Measurements from ENCODE around the gene HS3ST6. TPM values are rescaled to one million over a fixed set of nuclear protein-coding genes. Genes with fewer than 3 reads are reported as not detected.
"Not testable (repeated sequence)": the region's sequence is repeated elsewhere in the genome, so short reads cannot be mapped to it uniquely, and the experiment has no call there.

The HS3ST6 gene
- total and polyA plus RNA-seq, 2 experiments from 2014 or later: 0.41 TPM; not detected in 1

- Histone ChIP-seq H3K9me2 (replicated peaks; ENCODE audit: insufficient read depth) (no peaks in the 10 kb centered on the region), H3K4me3 (no peak overlapping the region), H3K4me2 (no peak overlapping the region), H3K4me1 (ENCODE audit: insufficient read depth) (peaks cover 18% of the 10 kb centered on the region), H2AFZ (no peak overlapping the region), H3K79me2 (no peaks in the 10 kb centered on the region), H3K27me3 (peaks cover 38% of the 10 kb centered on the region), H3K27ac (no peak overlapping the region), H3K36me3 (replicated peaks; ENCODE audit: insufficient read depth, low read depth) (no peaks in the 10 kb centered on the region), H4K20me1 (ENCODE audit: insufficient read depth, poor library complexity, severe bottlenecking) (no peaks in the 10 kb centered on the region), H3K9me3 (ENCODE audit: low read depth) (no peaks in the 10 kb centered on the region)
- TF ChIP-seq, protein P1, sequence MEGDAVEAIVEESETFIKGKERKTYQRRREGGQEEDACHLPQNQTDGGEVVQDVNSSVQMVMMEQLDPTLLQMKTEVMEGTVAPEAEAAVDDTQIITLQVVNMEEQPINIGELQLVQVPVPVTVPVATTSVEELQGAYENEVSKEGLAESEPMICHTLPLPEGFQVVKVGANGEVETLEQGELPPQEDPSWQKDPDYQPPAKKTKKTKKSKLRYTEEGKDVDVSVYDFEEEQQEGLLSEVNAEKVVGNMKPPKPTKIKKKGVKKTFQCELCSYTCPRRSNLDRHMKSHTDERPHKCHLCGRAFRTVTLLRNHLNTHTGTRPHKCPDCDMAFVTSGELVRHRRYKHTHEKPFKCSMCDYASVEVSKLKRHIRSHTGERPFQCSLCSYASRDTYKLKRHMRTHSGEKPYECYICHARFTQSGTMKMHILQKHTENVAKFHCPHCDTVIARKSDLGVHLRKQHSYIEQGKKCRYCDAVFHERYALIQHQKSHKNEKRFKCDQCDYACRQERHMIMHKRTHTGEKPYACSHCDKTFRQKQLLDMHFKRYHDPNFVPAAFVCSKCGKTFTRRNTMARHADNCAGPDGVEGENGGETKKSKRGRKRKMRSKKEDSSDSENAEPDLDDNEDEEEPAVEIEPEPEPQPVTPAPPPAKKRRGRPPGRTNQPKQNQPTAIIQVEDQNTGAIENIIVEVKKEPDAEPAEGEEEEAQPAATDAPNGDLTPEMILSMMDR (IDR thresholded peaks at IDR 0.05; ENCODE audit: poor library complexity): no peak
- TF ChIP-seq EZH2phosphoT487 (IDR thresholded peaks at IDR 0.05; ENCODE audit: low read depth, severe bottlenecking, unreplicated experiment) (no peak), EZH2 (IDR thresholded peaks at IDR 0.05; ENCODE audit: borderline replicate concordance) (no peak)
- WGBS (ENCODE audit: low lambda C conversion rate, missing lambda C conversion rate): 83% methylated on average over 8 of the region's 8 CpGs
- no peak for DNase-seq (ENCODE audit: low spot score)
These were observed 4.1 kb upstream of the HS3ST6 start for GRCh38 chr16:1922357-1922756.

DNA sequence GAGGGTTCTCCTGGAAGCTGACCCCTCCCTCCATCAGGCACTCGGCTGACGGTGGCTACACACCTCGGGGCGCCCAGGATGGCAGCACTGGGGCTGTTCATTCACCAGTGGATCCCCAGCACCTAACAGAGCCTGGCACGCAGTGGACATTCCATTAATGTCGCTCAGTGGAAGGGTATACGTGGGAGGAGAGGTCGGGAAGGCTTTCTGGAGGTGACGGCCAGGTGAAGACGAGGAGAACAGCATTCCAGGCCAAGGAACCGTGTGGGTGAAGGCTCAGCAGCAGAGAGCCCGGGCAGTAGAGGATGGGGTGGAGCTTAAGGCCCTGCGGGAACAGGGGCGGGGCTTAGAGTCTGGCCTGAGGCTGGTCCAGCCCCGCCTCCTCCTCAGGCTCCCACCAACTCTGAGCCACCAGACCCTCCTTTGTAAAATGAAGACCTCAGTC is 2.5 kb upstream of the HS3ST6 start:
- Histone ChIP-seq H3K27me3 (peaks cover 53% of the 10 kb centered on the region), H3K9me2 (replicated peaks; ENCODE audit: insufficient read depth) (no peaks in the 10 kb centered on the region), H3K4me2 (no peak overlapping the region), H3K9me3 (ENCODE audit: low read depth) (no peaks in the 10 kb centered on the region), H3K79me2 (no peaks in the 10 kb centered on the region), H2AFZ (no peak overlapping the region), H3K36me3 (replicated peaks; ENCODE audit: insufficient read depth, low read depth) (no peaks in the 10 kb centered on the region), H4K20me1 (ENCODE audit: insufficient read depth, poor library complexity, severe bottlenecking) (no peaks in the 10 kb centered on the region), H3K4me3 (no peak overlapping the region), H3K4me1 (ENCODE audit: insufficient read depth) (peaks cover 18% of the 10 kb centered on the region), H3K27ac (no peak overlapping the region)
- TF ChIP-seq, protein P1 (IDR thresholded peaks at IDR 0.05; ENCODE audit: poor library complexity): no peak
- no peak for TF ChIP-seq EZH2 (IDR thresholded peaks at IDR 0.05; ENCODE audit: borderline replicate concordance)
- no peak for TF ChIP-seq EZH2phosphoT487 (IDR thresholded peaks at IDR 0.05; ENCODE audit: low read depth, severe bottlenecking, unreplicated experiment)
- WGBS (ENCODE audit: low lambda C conversion rate, missing lambda C conversion rate): 17% methylated on average over 15 of the region's 15 CpGs
- peak; percentile 68 for DNase-seq (ENCODE audit: low spot score)

- peaks cover 58% of the 10 kb centered on the region for H3K27me3 ChIP-seq
- 78% methylated on average over 15 of the region's 21 CpGs for WGBS (ENCODE audit: low lambda C conversion rate, missing lambda C conversion rate)
These were observed 1.9 kb upstream of the HS3ST6 start for GRCh38 chr16:1920122-1920521.

DNA sequence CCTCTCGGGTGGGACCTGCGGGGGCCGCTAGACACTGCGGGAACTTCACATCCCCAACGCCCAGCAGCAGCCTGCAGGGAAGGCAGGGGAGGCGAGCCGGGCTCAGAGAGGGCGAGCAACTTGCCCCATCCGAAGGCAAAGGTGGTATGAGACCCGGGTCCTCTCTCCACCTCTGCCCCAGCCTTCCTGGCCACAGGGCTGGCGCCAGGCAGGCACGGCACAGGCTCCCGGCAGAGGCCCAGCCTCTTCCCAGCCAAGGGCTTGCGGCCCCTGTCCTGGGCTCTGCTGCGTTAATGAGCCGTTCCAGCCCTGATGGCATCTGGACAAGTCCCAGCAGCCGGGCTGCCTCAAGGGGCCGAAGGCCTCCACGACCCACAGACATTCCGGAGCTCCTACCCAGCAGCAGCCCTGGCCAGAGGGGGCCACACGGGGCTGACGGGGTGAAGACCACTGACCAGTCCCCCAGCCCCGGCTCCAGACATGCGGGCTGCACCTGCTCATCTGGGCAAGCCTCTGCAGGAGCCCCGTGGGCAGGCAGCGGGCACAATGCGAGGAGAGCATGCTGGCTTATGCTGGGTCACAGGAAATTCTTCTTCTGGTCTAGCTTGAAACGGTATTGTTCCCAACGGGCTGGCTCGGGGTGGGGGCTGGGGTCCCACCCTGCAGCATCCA is 1.2 kb upstream of the HS3ST6 start:
- H3K4me2 ChIP-seq: no peak overlapping the region
- no peak overlapping the region for H3K27ac ChIP-seq
- no peak overlapping the region for H3K4me3 ChIP-seq
- WGBS (ENCODE audit: low lambda C conversion rate, missing lambda C conversion rate): 59% methylated on average over 26 of the region's 30 CpGs
- H3K79me2 ChIP-seq: no peaks in the 10 kb centered on the region
- TF ChIP-seq, protein P1 (IDR thresholded peaks at IDR 0.05; ENCODE audit: poor library complexity): no peak
- no peak for TF ChIP-seq EZH2phosphoT487 (IDR thresholded peaks at IDR 0.05; ENCODE audit: low read depth, severe bottlenecking, unreplicated experiment)
- TF ChIP-seq EZH2 (IDR thresholded peaks at IDR 0.05; ENCODE audit: borderline replicate concordance): no peak
- no peaks in the 10 kb centered on the region for H3K36me3 ChIP-seq (replicated peaks; ENCODE audit: insufficient read depth, low read depth)
- H3K9me3 ChIP-seq (ENCODE audit: low read depth): no peaks in the 10 kb centered on the region
- H2AFZ ChIP-seq: no peak overlapping the region
- no peak for DNase-seq (ENCODE audit: low spot score)
- peaks cover 18% of the 10 kb centered on the region for H3K4me1 ChIP-seq (ENCODE audit: insufficient read depth)
- peaks cover 65% of the 10 kb centered on the region for H3K27me3 ChIP-seq
- no peaks in the 10 kb centered on the region for H4K20me1 ChIP-seq (ENCODE audit: insufficient read depth, poor library complexity, severe bottlenecking)
- H3K9me2 ChIP-seq (replicated peaks; ENCODE audit: insufficient read depth): no peaks in the 10 kb centered on the region

More at GRCh38 chr16:1920122-1920521, 1.9 kb upstream of the HS3ST6 start:
- not testable (repeated sequence) for H3K79me2 ChIP-seq; H4K20me1 ChIP-seq (ENCODE audit: insufficient read depth, poor library complexity, severe bottlenecking); H2AFZ ChIP-seq; H3K4me3 ChIP-seq; H3K36me3 ChIP-seq (replicated peaks; ENCODE audit: insufficient read depth, low read depth); H3K9me3 ChIP-seq (ENCODE audit: low read depth); DNase-seq (ENCODE audit: low spot score); H3K4me2 ChIP-seq; H3K27ac ChIP-seq; H3K9me2 ChIP-seq (replicated peaks; ENCODE audit: insufficient read depth)
- H3K4me1 ChIP-seq (ENCODE audit: insufficient read depth): peaks cover 18% of the 10 kb centered on the region
